NCI-H748 treated with DMSO at 0.1 percent for 48 hours (cell line): ENCODE results near the gene DNAAF8.
"Not testable (repeated sequence)": the region's sequence is repeated elsewhere in the genome, so short reads cannot be mapped to it uniquely, and the experiment has no call there.

ENCODE experiments used
- DNase-seq: peaks from one replicate; lab custom pipeline; 2025; lab: John Stamatoyannopoulos, UW

DNAAF8 gene

GRCh38 chr16:4723071-4723767 is 11.1 kb upstream of the DNAAF8 start:
- DNase-seq = no peak

- no peak for DNase-seq
Measured at GRCh38 chr16:4724661-4725270, 9.6 kb upstream of the DNAAF8 start.

GRCh38 chr16:4726616-4727015 is 7.7 kb upstream of the DNAAF8 start:
- DNase-seq = no peak

GRCh38 chr16:4728676-4729075 is 5.7 kb upstream of the DNAAF8 start:
- DNase-seq = no peak

GRCh38 chr16:4729876-4730275 is 4.5 kb upstream of the DNAAF8 start:
- no peak for DNase-seq

GRCh38 chr16:4733211-4733742 is 1.1 kb upstream of the DNAAF8 start:
- no peak for DNase-seq

GRCh38 chr16:4733747-4734062 is 632 bp upstream of the DNAAF8 start:
- no peak for DNase-seq

- peak; percentile 13 for DNase-seq
Measured at GRCh38 chr16:4734730-4735535, 596 bp downstream of the DNAAF8 start.

GRCh38 chr16:4736546-4736945 is 2.2 kb downstream of the DNAAF8 start:
- no peak for DNase-seq

- no peak for DNase-seq
Measured at GRCh38 chr16:4737545-4737944, 3.2 kb downstream of the DNAAF8 start.

GRCh38 chr16:4738370-4738769 is 4.0 kb downstream of the DNAAF8 start:
- DNase-seq = not testable (repeated sequence)

GRCh38 chr16:4743226-4743878 is 9.0 kb downstream of the DNAAF8 start:
- no peak for DNase-seq

- DNase-seq = no peak
Measured at GRCh38 chr16:4744555-4745273, 10.4 kb downstream of the DNAAF8 start.

- DNase-seq = no peak
Measured at GRCh38 chr16:4745274-4745569, 10.9 kb downstream of the DNAAF8 start.

GRCh38 chr16:4746215-4746614 is 11.9 kb downstream of the DNAAF8 start:
- DNase-seq = no peak

GRCh38 chr16:4746991-4747574 is 12.7 kb downstream of the DNAAF8 start:
- DNase-seq = no peak

- DNase-seq = no peak
Measured at GRCh38 chr16:4747906-4748681, 13.8 kb downstream of the DNAAF8 start.

GRCh38 chr16:4748682-4749411 is 14.5 kb downstream of the DNAAF8 start:
- no peak for DNase-seq

- no peak for DNase-seq
Measured at GRCh38 chr16:4749700-4750257, 15.4 kb downstream of the DNAAF8 start.

- DNase-seq = no peak
Measured at GRCh38 chr16:4750896-4751295, 16.6 kb downstream of the DNAAF8 start.
